ENCODE data around the gene DEFB113. TPM values are rescaled to one million over a fixed set of nuclear protein-coding genes. Genes with fewer than 3 reads are reported as not detected.
"Not testable (repeated sequence)": the region's sequence is repeated elsewhere in the genome, so short reads cannot be mapped to it uniquely, and the experiment has no call there.

The DEFB113 gene, protein sequence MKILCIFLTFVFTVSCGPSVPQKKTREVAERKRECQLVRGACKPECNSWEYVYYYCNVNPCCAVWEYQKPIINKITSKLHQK
- total RNA-seq (2014; rRNA removed; shearing (Covaris generic)): not detected in 2 replicates

DNA sequence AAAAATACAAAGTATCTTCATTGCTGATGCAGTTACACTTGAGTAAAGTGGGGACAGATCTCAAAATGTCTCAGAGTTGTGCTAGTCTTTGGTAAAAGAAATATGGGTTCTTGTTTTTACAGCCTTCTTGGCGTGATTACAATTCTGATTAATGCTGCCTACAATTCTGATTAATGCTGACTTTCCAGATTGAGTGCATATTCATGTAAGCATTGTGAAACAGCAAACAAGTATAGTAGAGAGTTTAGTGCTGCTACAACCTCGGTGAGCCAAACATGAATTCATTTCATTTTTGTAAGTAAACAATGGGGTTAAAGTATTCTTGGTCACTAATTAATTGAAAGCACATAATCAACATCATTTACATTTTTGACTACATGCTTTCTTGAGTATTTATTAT, at the start of gene DEFB113:
Gene DEFB113, minus strand, starts transcription at position 21 of the 400 bp plus-strand sequence. Its CDS starts 0 bp downstream, at position 21.
- no peak for DNase-seq (ENCODE audit: low read depth)

DNA sequence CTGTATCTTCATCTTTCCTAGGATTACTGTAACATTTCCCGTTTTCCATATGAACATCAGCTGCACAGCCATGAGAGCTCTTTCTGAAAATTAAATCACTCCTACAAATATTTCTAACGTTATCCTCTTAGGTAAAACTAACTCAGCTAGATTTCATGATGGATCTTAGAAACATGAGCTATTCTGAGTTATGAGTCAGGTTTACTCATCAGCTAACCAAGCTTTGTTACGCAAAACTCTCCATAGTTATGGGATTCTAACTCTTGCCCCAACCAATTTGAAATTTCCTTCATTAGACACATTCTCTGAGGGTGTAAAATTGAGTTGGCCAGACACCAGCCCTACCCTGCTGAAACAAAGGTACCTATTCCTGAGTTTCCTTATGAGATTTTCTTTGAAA, 38.4 kb upstream of the DEFB113 start:
- DNase-seq (ENCODE audit: low read depth): peak; percentile 14

DNA sequence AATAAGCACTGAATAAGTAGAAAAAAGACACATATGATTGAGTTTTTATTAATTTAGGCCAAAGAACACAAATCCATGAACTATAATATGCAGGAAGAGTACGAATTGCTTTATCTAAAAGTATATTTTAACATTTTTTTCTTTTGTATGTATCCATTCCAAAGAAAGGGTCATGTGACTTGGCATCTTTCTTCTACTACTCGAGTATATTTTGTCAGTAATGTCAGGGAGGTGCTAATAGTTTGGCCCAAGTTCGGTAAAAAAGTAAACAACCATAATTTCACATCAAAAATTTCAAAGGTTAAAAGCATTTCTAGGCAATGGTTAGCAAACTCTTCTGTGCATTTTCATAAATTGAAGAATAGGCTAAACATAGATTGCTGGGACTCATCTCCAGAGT, 33.7 kb upstream of the DEFB113 start:
- DNase-seq (ENCODE audit: low read depth): no peak

DNA sequence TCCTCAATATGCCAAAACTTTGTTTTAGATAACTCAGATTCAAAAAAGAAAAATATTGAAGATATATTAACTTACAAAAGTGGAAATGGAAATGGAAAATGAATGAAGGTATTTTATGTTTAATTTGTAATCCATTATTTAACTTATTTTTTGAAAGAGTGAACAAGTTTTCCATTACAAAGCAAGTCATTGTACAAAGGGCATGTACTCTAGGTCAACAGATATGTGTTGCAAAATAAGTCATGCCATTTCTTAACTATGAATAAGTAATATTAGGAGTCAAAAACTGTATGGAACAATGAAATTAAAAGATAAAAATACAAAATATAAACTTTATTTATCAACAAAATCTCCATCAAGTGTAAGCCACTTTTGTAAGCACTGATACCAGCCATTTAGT, 25.9 kb upstream of the DEFB113 start:
- DNase-seq (ENCODE audit: low read depth): no peak

DNA sequence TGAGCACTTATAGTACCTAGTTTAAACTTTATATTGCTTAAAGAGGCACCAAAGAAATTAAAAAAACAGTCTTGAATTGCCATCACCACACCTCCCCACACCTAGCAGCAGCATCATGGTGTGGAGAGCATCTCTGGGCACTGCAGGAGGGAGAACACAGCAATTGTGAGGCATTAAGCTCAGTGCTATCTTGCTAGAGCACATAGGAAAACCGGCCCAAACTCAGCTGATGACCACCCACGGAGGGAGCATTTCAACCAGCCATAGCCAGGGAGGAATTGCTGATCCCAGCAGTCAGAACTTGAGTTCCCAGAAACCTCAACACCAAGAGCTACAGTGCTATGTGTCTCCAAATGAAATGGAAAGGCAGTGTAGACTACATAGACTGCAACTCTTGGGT, 19.5 kb upstream of the DEFB113 start:
- DNase-seq (ENCODE audit: low read depth): no peak

DNA sequence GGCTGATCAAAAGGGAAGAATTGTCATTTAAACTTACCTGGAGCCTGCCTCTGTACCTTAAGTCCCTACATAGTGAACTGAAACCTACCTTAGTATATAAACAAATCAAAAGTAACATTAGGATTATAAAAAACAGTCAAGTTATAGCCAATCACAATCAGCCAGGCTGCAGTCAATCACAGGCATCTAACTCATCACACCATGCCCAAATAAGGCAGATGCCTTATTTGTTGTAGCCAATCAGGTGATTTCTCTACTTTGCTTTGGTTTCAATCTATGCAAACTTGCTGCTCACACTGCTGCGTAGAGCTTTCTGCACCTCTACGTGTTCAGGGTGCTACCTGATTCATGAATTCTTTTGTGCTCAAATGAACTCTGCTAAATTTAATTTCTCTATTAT, 18.3 kb upstream of the DEFB113 start:
- no peak for DNase-seq (ENCODE audit: low read depth)

DNA sequence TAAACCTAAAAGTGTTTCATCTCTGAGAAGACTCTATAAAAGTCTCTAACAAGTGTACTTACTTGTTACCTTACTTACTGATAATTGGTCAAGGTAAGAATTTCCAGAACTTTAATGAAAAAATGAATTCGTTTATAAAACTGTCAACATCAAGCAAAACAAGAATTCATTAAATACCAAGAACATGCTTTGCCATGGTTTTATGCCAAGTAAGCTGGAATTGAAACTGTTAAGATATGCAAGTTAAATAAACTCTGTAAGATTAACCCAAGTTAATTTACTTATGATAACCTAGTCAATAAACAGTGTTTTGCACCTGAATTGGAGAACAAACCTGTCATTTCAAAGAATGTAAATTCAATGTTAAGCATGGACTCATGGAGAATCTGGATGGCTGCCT, 17.1 kb upstream of the DEFB113 start:
- no peak for DNase-seq (ENCODE audit: low read depth)

DNA sequence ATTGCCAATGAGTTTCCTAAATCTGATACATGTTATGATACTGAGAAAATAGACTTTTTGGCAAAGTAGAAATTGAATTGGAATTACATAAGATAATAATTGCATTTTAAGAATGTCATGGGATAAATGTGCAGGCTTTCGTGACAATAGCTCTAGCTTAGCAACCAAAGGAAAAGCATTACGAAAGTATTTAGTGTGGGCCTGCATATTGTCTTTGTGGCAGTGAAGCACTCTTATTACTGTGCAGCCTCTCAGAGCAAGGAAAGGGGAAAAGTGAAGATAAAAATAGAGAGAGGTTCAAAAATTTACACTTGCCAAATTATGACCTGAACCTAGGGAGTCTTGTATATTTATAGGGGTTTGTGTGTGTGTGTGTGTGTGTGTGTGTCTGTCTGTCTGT, 12.6 kb upstream of the DEFB113 start:
- no peak for DNase-seq (ENCODE audit: low read depth)

DNA sequence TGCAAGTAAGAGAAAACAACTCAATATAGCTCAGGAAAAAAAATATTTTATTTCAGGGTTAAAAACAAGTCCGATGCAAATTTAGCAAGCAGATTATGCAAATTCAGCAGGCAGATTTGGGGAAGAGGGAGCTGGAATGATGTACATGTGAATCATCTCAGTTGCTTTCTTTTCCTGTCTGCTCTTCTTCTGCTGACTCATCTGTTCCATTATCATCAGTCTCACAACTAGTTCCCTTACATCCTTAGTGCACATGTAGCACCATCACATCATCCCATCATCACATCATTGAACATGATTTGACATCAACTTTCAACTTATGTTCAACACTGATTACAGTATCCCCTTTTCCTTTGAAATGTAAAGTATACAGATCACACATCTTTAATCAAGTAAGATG, 11.5 kb upstream of the DEFB113 start:
- DNase-seq (ENCODE audit: low read depth): peak; percentile 3

DNA sequence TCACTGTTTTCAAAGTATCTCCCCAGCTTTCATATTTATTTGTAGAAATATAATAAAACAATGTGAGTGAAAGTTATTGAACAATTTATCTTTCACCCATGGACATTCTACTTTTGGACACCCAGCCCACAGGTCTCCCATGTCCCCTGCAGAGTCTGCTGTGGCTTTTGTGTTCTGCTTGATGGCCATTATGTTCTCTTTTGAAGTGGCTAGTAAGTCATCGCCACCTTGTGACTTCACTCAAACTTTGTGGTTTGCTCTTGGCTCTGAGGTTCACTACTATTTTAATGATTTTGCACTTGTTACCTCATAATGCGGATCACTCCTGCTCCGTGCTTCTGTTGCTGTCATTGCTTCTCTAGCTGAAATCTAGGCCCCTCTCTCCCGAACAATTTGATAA, 10.2 kb upstream of the DEFB113 start:
- DNase-seq (ENCODE audit: low read depth): no peak

DNA sequence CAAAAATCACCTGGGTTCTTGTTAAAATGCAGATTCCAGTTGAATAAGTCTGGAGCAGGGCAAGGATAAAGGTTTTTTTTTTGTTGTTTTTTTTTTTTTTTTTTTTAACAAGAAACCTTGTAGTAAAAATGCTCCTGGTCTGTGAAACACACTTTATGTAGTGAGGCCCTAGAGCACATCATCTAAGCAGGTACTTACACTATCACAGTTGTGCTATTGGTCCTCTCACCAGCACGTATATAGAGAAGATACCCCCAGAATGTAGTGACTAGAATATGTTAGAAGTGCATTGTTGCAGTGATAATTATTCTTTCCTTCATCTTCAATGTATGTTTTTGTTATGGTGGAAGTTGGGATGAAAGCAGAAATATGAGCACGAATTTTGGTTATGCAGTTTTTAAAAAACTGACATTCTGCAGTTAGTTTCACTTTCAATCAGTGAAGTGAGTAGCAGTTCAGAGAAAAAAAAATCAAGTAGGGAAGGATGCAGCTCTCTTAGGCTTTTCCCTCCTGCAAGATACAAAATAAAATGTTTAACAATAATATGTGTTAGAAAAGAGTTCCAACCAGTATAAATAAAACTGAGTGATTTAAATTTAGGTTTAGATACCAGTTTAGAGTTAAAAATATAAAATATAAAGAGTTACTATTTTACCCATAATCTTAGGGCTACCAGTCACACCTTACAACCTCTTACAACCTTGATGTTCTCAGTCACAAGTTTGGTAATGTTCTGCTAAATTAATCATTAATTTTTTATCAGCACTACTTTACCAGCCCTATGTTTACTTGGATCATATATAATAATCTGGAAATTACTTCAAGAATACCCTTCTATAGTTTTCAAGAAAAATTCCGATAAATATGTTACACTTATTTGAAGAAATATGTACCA, 9.2 kb upstream of the DEFB113 start:
- DNase-seq (ENCODE audit: low read depth): no peak

DNA sequence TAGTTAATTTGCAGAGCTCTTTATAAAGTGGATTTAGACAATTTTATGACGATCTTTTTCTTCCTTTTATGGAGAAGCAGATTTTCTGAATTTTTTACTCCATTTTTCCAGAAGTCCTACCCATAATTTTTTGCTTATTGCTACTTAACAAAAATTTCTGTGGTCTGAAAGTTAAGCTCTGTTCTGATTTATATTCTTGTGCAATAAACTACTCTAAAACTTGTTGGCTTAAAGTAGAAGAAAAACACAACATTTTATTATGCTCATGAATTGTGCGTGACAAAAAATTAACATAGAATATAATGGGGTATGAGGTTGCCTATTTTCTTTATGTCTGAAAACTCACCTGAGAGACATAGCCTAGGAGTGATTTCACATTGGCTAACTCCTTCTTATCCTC, 2.6 kb downstream of the DEFB113 start:
- DNase-seq (ENCODE audit: low read depth): no peak

DNA sequence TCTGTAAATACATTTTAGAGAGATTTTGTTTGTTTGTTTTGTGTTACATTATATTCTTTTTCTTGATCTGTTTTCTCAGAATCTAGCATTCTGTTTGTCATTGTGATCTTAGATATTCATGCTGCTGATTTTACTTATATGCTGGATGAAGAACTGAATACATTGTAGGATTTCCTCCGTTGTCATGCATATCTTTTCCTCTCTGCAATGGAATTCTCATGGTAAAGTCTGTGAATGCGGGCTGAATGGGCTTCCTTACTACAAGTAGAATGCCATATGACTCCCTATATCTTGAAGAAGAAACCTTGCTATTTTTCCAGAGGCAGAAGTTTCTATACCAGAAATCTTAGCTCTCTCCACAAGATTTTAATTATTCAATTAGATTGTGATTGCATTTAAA, 3.1 kb downstream of the DEFB113 start:
- DNase-seq (ENCODE audit: low read depth): no peak

DNA sequence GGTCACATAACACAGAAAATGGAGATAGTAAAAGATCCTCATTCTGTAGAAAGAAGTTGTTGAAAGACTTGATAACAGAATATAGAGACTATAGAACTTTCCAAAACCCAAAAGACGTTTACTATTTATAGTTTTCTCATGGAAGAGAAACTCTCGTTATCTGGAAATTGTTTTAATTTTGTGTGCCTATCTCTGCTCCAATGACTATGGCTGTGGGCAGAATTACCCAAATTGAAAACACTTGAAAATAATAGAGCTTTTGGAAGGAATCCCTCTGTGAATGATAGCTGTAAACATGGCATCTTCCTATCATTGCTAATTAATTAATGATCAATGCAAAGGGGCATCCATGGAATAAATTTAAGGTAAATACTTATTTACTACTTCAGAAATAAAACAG, 5.4 kb downstream of the DEFB113 start, which contains the start of gene DEFB114:
Gene DEFB114, minus strand, starts transcription at position 101 of the 400 bp plus-strand sequence. Its CDS starts 59 bp downstream, at position 42.
- DNase-seq (ENCODE audit: low read depth): no peak

DNA sequence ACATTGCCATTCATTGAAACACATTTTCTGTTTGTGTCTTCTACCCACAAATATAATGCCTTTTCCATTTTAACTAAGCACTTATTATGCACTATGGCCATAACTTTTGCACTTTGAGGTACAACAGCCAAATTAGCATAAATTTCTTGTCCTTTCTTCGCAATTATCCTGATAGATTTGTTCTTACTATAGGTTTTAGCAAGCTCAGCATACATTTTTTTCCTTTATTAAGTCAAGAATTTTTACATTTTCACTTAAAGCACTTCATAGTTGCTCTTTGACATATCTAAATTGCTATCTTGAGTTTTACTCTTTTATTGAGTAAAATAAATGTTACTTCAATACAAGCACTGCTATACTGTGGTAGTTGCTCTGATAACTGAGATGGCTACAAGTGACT, 11.2 kb downstream of the DEFB113 start:
- DNase-seq (ENCODE audit: low read depth): no peak

DNA sequence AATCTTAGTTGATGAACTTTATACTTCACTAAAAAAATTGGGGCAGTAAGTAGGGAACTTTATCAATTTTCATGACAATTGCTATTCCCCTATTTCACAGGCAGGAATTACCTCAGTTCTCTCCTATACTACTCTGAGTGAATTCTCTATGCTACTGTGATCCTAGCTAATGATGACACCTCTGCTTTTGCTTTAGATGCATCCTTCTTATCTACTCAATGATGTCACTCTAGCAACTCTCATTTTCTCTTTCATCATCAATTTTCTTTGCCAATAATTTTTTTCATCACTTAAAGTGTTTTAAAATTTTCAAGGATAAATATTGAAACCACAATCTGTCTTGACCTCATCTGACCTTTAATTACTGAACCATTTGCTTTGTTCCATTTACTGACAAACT, 13.6 kb downstream of the DEFB113 start:
- no peak for DNase-seq (ENCODE audit: low read depth)

DNA sequence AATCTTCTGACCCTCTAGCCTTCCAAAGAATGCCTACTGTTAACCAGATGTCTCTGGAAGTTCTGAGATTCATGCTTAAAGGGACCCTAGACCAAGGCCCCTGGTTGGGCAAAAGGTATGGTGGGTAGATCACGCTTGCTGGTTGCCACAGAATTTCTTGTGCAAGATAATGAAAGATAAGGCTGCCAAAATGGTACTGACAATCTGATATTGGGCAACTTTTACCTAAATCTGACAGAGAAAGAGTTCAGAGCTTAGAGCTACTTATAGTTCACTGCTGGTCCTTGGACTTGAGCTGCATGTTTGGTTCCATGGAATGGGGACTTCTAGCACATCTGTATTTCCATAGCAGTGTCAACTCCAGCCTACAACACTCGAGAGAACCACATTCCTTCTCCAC, 17.5 kb downstream of the DEFB113 start:
- no peak for DNase-seq (ENCODE audit: low read depth)

DNA sequence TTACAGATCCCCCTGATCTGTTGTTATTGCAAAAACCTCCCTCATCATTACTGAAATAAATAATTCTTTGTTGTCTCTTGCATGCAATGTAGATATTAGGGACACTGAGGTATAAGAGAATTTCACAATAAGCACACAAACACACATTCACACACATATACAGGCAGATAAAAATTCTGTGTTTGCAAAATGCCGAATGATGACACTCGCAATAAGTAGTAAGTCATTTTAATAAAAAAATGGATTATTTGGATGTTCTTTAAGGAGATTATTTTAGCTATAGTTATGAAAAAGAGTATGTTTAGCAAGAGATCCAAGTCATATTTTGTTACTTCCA, 19.0 kb downstream of the DEFB113 start:
- DNase-seq (ENCODE audit: low read depth): no peak

DNA sequence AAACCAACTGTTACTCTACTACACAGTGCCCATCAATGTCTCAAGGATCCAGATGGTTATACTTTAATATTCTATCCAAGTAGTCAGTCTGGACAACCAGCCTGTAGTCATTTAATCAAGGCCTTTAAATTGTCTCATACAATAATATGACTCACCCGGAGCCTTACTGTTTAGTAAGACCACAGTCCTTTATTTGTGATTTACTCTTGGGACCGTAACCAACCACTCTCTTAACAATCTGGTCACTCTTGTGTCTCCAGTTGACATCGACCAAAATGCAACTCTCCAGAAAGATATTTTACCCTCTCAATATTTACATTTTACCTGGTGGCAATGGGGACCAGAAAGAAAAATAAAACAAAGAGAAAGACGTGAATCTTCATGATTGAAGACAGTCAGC, 20.4 kb downstream of the DEFB113 start:
- peak; percentile 0 for DNase-seq (ENCODE audit: low read depth)

DNA sequence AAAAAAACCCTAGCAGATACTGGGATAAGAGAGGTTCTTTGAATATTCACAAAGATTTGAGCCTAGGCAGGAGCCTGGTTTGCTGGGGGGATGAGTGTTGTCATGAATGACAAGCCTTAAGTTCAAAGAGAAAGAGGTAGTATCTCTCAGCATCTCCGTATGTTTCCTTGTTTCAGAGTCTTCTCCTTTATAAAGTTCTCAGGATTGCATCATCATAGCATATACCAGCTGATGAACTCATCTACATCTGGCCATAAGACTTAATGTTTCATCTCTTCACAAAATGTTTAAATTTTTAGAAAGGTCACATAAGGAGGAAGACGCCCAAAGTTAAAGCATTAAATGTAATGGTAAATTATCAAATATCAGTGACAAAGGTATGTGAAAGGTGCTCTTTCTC, 22.6 kb downstream of the DEFB113 start:
- no peak for DNase-seq (ENCODE audit: low read depth)

DNA sequence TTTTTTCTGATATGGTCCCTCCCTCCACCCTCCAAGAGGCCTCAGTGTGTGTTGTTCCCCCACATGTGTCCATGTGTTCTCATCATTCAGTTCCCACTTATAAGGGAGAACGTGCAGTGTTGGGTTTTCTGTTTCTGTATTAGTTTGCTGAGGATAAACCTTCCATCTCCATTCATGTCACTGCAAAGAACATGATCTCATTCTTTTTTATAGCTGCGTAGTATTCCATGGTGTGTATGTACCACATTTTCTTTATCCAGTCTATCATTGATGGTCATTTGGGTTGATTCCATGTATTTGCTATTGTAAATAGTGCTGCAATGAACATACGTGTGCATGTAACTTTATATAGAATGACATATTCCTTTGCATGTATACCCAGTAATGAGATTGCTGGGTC, 25.4 kb downstream of the DEFB113 start:
- DNase-seq (ENCODE audit: low read depth): not testable (repeated sequence)

DNA sequence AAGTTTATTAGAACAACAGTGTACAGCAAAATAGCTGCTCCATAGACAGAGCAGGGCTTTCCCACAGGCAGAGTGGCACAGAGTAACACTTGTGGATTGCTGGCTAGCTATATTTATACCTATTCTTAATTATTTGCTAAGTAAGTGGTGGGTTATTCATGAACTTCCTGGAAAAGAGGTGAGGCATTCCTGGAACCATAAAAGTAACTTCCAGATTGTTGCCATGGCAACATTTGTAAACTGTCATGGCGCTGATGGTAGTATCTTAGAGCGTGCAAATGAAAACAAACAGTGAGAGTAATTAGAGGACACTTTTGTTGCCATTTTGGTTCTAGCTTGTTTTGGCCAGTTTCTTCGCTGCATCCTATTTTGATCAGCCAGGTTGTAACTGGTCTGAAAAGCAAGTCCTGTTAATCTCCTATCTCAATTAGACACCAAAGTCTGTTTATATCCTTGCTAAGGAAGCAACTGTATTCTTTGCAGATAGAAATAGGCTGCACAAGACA, 29.4 kb downstream of the DEFB113 start:
- DNase-seq (ENCODE audit: low read depth): no peak

DNA sequence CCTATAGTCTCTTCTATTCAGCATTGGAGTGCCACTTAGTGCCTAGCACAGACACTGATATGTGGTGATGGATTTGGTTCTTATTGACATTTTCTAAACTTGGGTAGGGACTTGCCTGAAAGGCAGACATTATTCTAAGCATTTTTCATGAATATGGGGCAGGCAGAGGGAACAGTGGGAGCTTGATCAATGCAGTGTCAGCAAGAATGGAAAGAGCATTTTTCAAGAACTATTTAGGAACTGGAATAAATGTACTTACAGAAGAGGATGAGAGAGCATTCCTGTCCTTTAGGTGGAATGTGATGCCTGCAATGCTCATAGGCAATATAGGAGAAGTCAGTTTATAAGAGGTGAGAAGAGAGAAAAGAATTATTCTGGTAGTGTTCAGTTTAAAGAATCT, 31.6 kb downstream of the DEFB113 start:
- no peak for DNase-seq (ENCODE audit: low read depth)
